KBM-7 (cell line): ENCODE data around the gene SPARC.
"Not testable (repeated sequence)": the region's sequence is repeated elsewhere in the genome, so short reads cannot be mapped to it uniquely, and the experiment has no call there.

ENCODE experiments used
- DNase-seq: peaks from one replicate; pipeline ENCODE4 v3.0.0-alpha.2; 2015
- in situ Hi-C: fragments of 300-500 bp; cut with MboI; formaldehyde crosslinking; loops from 2 replicates; pipeline ENCODE4 v1.14.3; 2020; ENCODE audit warnings: low sequenced_read_pairs, low pct_unique_long_range_greater_than_20kb, mixed read lengths

SPARC gene

GRCh38 chr5:151682751-151683331 is 3.9 kb downstream of the SPARC start:
- no peak for DNase-seq
- in situ Hi-C loops = no loop called here

DNA sequence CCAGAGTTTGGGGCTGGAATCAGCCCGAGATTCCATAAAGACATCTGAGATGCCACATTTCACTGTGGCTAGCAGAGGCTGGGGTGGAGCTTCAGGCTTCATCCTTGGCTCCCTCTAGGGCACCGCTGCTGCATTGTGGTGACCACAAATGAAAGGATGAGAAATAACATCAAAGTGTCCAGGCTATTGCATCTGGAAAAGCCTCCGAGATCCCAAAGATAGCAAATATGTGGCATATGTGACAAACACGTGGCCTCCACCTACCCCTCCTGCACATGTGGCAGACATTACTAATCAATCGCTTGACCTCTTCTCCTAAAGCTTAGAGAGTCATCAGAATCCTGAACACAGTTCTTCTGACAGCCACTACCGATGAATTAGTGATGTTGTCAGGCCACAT is 4.5 kb downstream of the SPARC start:
- no peak for DNase-seq
- in situ Hi-C loops = no loop called here

- DNase-seq = no peak
- in situ Hi-C loops = no loop called here
These were observed 5.7 kb downstream of the SPARC start for GRCh38 chr5:151680944-151681427.

- in situ Hi-C loops, DNase-seq: not testable (repeated sequence)
These were observed 6.6 kb downstream of the SPARC start for GRCh38 chr5:151680156-151680505.

DNA sequence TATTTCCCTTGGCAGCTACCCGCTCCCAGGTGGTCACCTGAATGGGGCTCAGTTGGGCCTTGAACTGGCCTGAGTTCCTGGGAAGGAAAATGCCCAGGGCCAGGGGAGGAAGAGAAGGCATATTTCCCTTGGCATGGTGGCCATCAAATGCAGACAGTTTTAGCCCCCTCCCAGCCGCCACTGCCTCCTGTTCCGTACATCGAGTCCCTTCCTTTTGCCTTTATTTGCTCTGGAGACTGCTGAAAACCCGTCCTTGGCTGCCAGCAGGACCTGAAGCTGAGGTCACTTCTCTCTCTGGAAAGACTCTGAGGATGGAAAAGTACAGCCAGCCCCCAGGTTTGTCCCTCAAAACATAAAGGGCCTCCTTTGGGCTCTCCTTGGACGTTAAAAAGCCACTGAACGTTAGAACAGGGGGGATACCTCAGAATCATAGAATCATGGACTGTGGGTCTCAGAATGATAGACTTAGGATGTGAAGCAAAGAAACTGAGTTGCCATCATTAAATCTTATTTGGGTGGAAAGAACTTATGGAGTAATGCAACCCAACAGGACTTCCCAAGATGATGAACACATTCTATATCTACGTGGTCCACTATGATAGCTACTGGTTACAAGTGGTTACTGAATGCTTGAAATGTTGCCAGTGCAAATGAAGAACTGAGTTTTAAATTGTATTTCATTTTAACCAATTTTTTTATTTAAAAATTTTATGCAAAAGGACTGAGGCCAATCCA is 7.1 kb downstream of the SPARC start:
- in situ Hi-C loops = no loop called here
- no peak for DNase-seq

DNA sequence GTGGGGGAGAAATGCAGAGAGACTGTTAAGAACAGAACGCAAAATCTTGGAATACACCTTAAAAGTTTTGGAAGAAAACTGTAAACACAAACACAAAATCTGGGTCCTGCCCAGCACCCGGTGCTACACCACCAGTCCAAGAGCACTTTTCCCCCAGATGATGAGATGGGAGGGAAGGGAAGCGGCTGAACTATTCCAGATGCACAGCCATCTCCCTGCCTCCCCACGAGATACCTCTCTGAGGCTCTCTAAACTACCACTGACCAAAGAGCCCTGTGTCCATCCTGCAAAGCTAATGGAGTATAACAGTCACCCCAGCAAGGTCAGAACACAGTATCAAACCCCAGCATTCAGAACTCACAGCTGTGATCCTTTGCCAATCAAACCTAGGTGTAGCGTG is 8.0 kb downstream of the SPARC start:
- in situ Hi-C loops = no loop called here
- no peak for DNase-seq

DNA sequence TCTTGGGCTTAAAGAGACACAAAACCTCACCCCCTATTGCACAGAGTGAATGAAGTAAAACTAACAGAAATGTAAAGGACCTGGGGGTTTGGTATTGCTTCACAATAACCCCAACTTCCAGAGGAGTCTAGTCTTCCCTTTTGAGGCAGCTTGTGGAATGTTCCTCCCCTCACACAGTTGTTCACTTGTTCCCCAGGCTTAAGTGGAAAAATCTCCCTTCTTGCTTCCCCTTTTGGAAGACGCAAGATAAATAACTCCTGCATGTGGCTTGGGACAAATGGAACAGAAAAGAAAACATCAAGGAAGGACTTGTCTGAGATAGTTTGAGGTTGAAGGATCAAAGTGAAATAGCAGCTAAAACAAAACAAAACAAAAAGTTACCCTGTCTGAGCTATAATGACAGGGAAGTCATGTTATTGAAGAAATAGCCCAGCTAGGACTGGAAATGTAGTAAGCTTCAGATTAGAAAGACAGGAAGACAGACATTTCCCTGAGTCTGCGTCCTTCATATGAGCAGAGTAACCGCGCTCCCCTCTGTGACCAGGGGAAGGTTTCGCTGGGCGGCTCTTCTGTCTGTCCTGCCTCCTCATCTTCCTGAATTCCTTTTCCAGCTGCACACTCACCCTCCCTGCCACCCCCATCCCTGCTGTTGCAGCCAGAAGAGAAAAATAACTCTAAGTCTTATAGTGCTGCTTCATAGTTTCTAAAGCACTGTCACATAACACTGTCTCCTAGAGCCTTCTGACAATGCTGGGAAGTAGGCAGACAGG is 8.8 kb downstream of the SPARC start:
- DNase-seq = peak; percentile 28
- in situ Hi-C loops = no loop called here

GRCh38 chr5:151676719-151677118 is 10.0 kb downstream of the SPARC start:
- in situ Hi-C loops = no loop called here
- no peak for DNase-seq

GRCh38 chr5:151676314-151676712 is 10.4 kb downstream of the SPARC start:
- DNase-seq = no peak
- in situ Hi-C loops = no loop called here

DNA sequence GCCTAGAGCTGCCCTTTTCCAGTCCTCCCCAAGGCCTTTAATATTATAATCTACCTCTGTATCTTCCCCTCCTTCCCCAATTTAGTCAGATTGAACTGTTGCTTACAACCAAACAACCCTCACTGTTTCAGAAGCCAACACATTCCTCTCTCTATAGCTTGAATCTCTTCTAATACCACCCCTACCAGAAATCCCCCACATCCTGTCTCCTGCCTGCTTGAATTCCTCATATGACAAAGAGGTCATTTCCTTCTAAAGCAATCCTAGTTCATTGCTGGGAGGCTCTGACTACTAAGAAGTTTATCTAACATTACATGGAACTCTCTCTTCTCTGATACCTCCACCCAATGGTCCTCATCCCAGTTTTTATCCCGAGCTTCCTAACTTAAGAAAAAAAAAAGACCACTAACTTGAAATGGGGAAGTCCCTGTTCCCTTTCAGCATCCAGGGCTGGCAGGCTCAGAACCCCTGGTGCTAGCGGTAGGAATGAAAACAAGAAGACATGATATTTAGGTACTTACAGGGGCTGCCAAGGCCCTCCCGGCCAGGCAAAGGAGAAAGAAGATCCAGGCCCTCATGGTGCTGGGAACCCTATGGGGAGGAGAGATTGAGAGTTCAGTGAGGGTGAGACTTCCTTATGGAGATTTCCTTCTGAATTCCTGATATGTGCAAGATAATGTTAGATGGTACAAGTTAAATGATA is 11.0 kb downstream of the SPARC start:
- DNase-seq = peak; percentile 37
- in situ Hi-C loops = no loop called here

DNA sequence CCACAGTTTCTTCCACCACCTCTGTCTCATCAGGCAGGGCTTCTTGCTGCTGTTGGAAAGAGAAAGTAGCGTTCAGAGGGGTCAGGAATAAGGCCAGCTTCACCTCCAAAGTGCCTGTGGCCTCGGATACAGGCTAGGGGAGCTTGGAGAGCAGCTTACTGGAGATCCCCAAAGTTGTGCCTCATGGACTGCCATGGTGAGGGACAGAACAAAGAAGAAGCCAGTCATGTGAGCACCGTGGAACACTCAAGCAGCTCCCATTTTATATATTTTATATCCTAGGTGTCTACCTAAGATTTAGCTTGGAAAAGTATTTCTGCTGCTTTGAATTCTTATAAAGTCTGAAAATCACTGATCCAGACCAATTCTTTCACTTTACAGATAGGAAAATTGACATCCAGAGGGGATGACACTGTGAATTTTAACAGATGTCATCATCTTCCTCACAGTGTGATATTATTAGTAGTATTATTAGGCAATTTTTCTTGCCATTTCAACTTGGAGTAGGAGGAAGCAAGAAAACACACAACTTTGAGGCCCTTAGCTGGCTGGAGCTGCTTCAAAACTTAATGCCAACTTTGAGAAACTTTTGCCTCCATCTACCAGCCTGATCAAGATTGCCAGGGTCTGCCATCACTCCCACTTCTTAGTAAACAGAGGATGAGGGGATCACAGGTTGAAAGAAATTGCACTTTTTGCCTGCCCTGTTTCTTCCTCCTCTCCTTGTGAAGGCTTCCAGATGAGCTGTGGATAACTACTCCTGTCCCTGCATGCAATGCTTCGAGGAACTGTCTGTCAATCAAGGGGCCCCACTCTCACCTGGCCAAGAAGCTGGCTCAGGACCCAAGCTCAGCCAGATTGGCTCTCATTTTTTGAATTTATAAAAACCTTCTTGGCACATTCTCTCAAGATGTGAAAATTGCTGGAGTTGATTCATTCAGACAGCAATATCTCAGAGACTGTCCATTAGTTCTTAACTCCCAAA is 11.8 kb downstream of the SPARC start:
- DNase-seq = no peak
- in situ Hi-C loops = no loop called here

GRCh38 chr5:151673421-151673820 is 13.3 kb downstream of the SPARC start:
- DNase-seq = no peak
- in situ Hi-C loops = no loop called here

DNA sequence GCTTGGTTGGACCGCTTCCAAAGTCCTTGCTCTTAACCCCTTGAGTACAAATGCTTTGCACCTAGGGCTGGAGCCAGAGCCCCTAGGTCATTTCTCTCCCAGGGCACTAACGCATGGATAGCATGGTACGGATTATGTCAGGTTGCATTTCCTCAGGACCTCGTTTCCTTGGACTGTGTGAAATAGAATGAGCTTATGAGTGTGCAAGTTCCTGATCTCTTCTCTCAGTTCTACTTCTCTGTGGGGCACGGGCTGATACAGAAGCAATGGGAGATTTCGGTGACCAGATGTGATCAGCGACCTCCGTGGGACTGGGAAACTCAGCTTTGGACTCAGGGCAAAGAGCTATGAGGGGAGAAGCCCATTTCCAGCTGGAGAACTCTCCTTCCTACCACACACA is 14.2 kb downstream of the SPARC start:
- no peak for DNase-seq
- in situ Hi-C loops = no loop called here

DNA sequence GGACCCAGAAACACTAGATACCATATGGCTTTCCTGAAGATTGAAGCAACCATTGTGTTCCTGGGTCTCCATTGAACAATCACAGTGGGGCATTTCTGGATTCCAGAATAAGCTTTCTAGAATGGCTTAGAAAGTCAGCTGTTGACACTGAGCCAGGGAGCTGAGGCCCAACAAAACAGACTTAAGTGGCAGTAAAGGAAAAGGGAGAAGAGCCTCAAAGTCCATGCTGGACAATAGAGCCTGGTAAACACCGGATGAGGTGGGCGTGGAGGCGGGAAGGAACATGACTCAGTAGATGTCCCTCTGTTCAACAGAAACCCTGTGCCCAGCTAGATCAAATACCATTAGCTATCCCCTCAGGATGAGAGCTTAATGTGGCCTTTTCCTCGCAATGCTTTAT is 14.8 kb downstream of the SPARC start:
- no peak for DNase-seq
- in situ Hi-C loops = no loop called here

DNA sequence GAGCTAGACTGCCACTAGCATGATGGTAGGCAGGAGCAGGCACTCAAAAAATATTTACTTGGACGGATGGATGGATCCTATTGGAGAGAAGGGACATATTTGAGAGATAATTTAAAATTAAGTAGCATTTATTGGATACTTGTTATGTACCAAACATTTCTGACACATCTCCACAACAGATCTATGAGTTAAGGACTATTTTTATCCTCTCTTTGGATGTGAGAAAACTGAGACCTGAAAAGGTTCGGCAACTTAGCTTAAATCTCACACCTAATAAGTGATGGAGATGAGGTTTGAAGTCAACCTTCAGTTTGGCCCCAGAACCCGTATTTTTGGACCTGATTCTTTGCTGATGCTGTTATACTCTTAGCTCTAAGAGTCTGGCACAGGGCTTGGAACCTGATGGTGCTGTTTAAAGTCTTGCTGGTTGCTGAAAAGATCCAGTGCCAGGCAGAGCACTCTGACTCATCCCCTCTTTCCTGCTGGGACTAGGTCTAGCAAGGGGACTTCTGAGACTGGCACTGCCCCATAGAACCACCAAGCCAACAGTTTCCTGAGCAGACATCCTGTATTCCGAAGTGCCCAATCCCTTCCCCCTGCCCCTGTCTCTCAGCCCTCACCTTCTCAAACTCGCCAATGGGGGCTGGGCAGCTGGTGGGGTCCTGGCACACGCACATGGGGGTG is 15.6 kb downstream of the SPARC start:
- no peak for DNase-seq
- in situ Hi-C loops = no loop called here

- in situ Hi-C loops = no loop called here
- no peak for DNase-seq
These were observed 16.5 kb downstream of the SPARC start for GRCh38 chr5:151670083-151670686.

DNA sequence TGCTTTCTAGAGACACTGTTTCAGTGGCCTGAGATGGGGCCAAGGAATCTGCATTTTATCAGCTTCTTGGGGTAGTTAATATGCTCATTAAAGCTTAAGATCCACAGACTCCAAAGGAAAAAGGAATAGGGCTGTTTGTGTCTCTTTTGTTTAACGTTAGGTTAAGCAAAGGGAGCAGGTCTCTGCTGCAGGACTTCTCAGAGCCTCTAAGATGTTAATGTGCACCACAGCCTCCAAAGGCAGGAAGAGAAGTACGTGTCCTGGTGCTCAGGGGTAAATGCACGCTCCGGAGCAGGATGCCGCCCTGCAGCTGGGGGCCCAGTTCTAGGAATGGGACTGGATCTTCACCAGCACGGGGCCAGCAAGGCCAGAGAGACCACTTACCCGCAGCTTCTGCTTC is 19.6 kb downstream of the SPARC start:
- DNase-seq = no peak
- in situ Hi-C loops = no loop called here

GRCh38 chr5:151665613-151666012 is 21.1 kb downstream of the SPARC start:
- in situ Hi-C loops = no loop called here
- no peak for DNase-seq
